ENCODE results near the gene THOC6.
A peak's percentile ranks its signal among the peaks of the same experiment; 100 is the strongest.

The THOC6 gene
- 32.4 to 65.1 reads per million in 2 experiments for total RNA-seq

DNA sequence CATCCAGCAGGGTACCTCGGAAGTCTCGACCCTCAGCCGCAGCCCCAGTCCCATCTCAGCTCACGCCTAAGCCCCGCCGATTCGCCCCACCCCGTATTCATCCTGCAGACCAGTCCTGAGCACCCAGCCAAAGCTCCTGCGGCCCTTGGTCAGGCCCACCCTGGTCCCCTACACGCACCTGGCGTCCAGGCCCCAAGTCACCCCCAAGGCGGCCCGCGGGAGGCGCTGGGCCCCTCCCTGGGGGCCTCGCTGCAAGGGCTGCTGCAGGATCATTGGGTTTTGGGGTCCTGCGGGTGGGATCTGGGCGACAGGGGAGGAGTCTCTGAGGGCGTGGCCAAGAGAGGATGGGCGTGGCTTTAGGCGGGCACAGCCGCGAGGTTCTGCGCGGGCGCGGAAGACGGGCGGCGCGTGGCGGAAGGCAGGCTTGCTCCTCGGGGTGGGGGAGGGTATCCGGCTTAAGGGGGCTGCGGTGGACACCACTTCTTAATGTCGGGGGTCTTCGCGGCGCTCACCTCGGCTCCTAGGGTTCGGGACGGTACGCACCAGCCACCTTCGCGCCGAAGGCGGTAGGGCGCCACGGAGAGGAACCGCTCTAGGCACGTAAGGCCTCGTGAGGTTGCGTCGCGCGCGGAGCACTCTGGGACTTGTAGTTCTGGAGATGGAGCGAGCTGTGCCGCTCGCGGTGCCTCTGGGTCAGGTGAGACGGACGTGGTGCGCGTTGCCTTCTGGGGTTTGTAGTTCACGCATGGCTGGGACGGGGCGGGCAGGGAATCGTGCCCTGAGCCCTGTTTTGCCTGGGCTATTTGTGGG is at the start of gene THOC6, which contains the start of gene HCFC1R1:
Gene THOC6 (plus strand): TSS at position 367 of the 810 bp plus-strand sequence. CDS start 292 bp downstream, at position 659.
Gene HCFC1R1 (minus strand): TSS at position 274 of the 810 bp plus-strand sequence. CDS start 1 bp downstream, at position 273.
- peak; percentile 94 for DNase-seq (ENCODE audit: low read depth)

DNA sequence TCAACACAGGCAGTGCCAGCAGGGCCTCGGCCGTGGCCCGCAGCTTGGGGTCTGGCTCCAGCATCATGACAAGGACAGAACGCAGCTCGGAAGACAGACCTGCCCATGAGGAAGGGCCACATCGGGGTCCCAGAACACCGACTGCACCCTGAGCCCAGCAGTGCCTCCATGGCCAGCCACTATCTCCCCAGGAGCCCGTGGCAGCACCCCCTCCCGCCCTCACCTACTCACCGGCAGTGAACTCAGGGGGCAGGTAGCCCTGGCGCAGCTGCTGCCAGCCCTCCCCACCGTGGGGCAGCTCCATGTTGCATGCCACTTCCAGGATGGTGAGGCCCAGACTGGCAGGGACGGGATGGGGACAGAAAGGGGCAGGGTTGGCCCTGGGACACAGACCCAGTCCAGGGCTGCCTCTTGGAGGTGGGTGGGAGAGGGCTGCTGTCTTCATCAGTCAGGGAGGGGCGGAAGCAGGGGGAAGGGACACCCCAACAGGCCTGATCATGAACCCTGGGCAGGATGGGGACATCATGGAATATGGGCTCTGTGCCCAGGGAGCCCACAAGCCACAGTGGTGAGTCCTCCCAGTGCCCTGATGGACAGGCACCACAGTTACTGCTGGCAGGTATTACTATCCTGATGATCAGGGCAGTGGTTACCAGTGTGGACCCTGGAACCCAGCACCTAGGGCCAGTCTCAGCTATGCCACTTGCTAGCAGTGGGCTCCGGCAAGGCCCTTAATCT is 49.3 kb upstream of the THOC6 start:
- DNase-seq (ENCODE audit: low read depth), result no peak

DNA sequence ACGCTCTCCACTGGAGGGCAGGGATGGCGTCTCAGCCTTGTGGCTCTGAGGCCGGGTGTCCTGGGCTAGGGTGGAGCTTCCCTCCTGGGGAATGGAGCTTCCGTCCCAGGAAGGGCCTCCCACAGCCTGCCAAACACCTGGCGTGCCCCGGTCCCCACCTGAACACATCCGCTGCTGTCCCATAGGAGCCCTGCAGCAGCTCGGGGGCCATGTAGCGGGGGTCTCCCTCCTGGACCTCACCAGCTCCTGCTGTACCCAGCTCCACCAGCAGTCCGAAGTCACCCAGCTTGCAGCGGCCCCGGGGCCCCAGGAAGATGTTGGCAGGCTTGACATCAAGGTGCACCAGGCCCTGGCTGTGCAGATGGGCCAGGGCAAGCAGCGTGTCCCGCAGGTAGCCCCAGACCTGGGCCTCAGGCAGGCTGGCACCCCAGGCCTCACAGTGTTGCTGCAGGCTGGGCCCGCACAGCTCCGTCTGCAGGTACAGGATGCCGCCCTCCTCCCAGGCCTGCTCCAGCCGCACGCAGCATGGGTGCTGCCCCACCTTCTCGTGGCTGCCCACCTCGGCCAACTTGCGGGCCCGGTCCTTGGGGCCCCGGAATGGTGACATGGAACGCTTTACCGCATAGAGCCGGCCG is 48.6 kb upstream of the THOC6 start:
- no peak for DNase-seq (ENCODE audit: low read depth)

DNA sequence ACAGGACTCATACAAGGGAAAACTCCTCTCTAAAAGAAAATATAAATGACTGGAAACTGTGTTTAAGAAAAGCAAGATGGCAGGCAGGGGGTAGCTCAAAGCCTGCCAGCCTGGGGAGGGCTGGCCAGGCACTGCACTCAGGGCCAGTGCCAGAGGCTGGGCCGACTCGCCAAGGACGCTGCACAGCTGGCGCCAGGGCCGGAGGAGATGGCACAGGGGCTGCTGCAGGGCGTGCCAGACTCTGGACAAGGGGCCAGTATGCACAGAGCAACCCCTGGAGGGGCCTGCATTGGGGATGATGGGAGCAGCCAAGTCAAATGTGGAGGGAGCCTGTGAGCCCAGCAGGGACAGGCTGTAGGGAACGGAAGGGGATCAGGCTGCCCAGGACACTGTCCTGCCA is 47.6 kb upstream of the THOC6 start:
- no peak for DNase-seq (ENCODE audit: low read depth)

DNA sequence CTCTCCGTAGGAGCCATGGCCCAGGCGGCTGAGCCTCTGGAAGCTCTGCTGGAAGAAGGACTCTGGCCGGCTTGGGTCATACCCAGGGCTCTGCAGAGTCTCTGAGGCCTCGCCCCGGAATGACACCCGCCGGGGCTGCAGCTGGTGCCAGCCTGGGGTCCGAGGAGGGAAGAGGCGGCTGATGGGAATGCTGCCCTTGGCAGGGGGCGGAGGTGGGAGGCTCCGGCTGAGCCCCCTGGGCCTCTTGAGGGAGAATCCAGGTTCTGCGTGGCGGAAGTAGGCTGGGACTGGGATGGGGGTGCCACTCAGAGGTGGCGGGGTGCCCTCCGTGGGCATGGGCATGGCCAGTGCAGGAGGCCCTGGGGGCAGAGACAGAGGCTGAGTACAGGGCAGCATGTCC is 47.2 kb upstream of the THOC6 start:
- no peak for DNase-seq (ENCODE audit: low read depth)

DNA sequence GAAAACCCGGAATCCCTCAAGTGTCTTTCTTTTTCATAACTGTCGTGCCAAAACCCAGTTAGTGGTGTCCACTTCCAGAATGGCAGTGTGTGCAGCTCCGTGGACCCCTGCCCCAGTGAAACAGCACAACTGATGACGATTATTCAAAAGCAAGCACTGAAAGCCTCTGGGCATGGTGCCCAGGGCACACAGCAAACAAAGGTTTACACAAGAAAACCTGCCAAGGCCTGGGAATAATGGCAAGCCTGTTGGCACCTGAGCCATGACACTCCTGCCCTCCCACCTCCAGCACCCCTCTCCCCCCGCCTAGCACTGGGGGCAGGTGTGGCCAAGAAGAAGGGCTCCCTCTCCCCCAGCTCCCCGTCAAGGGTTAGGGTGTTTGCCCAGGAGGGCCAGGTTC is 46.4 kb upstream of the THOC6 start:
- no peak for DNase-seq (ENCODE audit: low read depth)

DNA sequence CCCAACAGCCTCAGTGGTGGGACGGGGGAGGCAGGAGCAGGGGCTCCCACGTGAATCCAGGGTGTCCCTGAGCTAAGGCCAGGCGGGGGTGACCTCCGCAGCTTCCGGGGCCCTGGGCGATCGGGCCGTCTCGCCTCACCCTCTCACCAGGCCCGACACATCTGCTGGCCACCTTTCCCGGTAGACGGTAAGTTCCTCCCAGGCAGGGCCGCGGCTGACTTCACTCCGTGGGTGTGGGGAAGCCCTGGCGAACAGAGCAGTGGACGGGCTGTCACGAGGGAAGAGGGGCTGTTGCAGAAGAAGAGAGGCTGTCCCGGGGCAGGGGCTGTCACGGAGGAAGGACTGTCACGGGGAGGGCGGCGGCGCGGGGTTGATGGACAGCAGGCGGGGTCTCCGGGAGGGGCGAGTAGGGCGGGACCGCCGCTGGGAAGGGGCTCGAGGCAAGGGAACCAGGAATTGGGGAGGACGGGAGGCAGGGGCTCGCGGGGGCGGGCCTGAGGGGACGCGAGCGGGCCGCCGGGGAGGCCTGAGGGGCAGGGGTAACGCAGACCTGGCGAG is 44.1 kb upstream of the THOC6 start:
- no peak for DNase-seq (ENCODE audit: low read depth)

DNA sequence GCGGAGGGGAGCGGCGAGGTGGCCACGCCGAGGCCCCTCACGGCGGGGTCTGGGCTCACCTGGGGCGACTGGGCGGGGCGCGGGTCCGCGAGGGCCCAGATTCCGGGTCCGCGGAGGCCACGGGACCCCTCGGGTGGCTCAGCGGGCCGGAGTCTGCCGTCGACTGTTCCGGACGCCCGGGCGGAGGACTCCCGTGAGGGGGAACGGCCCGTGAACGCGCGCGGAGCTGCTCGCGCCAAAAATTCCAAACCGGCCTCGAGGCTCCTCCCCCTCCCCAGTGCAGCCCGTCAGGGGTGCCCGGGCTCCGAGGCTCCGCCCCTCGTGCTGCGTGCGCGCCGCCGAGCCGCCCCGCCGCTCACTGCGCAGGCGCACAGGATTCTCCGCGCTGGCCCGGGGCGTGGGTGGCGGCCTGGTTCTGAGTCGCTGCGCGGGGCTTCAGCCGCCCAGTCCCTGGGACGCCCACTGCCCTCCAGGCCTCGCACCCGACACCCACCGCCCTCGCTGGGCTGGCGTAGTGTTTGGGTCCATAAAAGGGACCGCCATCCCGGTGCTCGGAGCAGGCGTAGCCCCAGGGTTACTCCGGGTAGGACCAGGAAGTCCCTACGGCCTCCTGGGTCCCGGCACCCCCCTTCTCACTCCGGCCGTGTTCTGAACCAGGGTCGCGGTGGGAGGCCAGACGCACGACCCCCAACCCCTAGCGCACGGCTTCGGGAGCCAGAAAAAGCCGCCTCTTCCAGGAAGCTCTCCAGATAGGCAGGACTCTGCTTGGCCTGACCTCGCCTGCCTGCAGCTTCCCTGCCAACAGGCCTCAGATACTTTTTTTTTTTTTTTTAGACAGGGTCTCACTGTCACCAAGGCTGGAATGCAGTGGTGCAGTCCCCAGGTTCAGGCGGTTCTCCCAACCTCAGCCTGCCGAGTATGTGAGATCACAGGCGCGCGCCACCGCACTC is 43.3 kb upstream of the THOC6 start, which contains the start of gene PKMYT1:
Gene PKMYT1 (minus strand): TSS at position 220 of the 950 bp plus-strand sequence. CDS start 789 bp downstream, outside the sequence.
- peak; percentile 88 for DNase-seq (ENCODE audit: low read depth)

DNA sequence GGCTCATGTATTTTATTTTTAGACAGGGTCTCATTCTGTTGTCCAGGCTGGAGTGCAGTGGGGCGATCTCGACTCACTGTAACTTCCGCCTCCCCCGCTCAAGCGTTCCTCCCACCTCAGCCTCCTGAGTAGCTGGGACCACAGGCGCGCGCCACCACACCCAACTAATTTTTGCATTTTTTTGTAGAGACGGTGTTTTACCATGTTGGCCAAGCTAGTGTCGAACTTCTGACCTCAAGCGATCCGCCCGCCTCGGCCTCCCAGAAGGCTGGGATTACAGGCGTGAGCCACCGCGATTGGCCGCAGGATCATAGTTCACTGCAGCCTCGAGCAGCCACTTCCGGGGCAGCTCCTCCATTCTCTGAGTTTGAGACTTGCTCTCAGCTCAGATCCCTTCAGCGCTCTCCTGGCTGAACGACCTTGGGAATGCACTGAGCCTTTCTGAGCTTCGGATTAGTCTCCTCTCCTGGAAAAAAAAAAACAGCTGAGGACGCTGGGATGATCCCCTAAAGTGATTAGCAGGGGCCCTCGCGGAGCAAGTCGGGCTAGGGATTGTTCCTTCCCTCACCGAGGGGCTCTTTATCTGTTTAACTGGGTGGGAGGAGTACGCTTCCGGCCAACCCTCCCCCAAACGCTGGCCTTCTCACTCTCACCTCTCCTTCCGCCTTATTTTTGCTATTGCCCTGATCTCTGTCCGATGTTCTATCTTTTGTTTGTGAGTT is 42.5 kb upstream of the THOC6 start:
- no peak for DNase-seq (ENCODE audit: low read depth)

DNA sequence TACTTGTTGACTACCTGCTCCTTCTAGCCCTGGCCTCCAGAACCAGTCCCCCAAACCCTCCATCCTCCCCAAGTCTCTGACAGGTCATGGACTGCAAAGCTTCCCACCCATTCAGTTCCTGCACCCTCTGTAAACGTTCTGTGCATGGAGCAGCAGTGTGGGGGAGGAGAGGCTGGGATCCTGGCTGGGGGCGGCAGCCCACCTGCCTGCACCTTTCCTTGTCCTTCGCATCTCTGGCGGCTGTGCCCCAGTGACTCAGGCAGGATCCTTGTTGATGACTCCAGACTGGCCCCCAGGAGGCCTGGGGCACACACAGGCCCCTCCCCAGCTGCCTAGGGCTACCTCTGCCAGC is 42.0 kb upstream of the THOC6 start:
- DNase-seq (ENCODE audit: low read depth), result no peak

DNA sequence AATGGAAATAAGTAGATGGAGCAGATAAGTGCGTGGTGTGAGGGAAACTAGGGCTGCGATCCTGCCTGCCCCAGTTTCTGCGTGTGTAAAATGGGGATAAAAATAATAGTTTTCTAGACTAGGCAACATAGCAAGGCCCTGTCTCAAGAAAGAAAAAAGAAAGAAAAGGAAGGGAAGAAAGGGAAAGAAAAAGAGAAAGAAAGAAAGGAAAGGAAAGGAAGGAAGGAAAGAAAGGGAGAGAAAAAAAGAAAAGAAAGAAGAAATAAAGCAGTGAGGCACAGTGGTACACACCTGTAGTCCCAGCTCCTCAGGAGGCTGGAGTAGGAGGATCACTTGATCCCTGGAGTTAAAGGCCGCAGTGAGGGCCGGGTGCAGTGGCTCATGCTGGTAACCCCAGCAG is 41.4 kb upstream of the THOC6 start:
- DNase-seq (ENCODE audit: low read depth), result no peak

DNA sequence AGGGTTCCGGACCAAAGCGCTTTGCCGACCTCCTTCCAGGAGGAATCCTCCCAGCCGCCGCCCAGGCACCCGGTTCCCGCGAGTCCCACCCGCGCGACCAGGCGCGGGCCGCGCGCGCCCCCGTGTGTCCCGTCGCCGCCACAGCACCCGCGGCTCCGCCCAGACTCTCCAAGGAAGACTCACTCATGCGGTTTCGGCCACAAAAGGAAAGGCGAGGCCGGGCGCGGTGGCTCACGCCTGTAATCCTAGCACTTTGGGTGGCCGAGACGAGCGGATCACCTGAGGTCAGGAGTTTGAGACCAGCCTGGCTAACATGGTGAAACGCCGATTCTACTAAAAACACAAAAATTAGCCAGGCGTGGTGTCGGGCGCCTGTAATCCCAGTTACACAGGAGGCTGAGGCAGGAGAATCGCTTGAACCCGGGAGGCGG is 40.1 kb upstream of the THOC6 start:
- DNase-seq (ENCODE audit: low read depth), result peak; percentile 38

DNA sequence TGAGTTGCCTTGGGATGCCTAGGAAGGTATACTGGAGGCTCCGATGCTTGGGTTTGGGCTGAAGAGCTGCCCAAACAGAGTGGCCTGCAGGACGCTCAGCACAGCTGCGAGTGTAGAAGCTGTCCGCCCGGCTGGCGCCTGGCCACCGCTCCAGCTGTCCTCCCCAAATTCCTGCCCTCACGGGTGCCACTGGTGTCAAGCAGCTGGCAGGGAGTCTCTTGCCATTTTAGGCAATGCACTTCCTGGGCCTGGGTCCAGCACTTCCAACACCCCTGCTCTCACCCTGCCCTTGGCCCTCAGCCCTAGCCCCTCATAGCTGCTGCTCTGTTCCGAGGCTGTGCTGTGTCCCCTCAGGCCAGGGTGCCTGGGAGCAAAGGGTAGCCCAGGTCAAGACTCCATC is 38.4 kb upstream of the THOC6 start:
- DNase-seq (ENCODE audit: low read depth), result no peak

DNA sequence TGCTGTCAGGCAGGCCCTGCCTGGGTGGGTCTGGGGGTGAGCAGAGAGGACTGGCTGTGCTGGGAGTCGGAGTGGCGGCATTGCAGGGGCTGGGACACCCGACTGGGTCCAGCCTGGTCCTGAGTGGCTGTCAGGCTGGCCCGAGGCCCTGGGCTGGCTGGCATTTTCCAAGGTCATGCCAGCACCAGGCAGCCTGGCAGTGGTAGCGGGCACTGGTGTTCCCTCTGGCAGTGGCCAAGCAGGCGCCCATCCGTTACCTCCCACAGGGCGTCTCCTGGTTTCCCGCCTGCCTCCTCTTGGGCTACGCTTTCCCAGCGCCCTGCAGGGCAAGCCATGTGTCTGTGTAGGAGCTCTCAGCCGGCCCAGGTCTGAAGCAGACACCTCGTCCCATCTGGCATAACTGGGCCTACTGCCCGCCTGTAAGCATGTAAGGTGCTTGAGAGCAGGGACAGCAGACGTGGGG is 37.9 kb upstream of the THOC6 start:
- no peak for DNase-seq (ENCODE audit: low read depth)

DNA sequence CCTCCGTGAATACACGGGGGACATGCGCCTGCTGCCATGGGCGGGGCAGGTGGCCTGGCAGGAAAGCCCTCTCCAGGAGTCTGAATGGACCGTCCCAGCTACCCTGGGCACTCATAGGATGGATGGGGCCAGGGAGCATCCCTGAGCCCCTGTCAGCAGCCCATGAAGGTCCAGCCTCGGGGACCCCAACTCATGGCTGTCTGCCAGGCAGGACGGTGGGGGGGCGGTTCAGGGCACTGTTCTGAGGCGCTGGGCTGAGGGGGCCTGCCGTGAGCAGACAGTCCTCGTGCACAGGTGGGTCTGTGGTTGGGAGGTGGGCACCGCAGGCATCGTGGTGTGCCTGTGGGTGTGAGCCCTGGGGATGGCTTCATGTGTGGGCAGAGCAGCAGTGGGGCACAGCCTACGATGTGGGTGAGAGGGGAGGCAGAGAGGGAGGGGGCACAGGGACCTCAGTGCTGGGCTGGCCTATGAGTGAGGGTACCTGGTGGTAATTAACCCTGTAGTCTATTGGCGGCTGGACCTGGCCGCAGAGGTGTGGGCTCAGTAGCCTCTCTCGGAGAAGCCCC is 37.1 kb upstream of the THOC6 start:
- DNase-seq (ENCODE audit: low read depth), result no peak

DNA sequence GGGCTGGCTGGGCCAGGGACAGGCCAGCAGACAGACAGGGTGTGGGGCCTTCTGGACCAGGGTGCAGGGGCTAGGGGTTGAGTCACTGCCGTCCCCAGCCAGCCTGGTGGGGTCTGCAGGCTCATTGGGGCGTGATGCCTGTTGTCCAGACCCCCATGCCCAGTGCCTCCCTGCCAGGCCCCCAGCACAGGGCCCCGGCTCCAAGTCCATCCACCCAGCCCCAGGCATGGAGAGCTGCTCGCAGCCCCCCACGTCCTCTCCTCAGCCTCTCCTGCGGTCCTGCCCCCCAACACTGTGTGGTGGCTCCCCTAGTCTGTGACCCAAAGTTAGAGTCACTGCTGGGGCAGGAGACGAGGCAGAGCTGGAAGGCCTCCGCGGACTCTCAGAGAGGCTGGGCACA is 36.5 kb upstream of the THOC6 start:
- no peak for DNase-seq (ENCODE audit: low read depth)

DNA sequence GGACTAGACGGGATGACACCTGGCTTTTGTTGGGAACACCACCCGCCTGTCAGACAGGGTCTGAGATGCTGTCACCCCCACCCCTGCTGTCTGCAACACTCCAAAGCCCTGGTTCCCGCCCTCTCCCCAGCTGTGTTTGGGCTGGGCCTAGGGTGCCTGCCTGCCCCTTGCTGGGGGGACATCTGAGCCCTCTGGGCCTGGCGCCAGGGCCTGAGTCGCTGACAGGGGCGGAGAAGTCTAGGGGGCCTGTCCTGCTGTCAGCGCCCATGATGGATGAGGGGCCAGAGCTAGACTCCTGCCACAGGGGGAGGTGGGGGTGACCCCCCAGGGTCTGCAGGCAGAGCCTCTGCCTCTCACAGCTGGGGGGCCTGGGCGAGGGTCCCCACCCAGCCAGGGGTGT is 36.0 kb upstream of the THOC6 start:
- no peak for DNase-seq (ENCODE audit: low read depth)

DNA sequence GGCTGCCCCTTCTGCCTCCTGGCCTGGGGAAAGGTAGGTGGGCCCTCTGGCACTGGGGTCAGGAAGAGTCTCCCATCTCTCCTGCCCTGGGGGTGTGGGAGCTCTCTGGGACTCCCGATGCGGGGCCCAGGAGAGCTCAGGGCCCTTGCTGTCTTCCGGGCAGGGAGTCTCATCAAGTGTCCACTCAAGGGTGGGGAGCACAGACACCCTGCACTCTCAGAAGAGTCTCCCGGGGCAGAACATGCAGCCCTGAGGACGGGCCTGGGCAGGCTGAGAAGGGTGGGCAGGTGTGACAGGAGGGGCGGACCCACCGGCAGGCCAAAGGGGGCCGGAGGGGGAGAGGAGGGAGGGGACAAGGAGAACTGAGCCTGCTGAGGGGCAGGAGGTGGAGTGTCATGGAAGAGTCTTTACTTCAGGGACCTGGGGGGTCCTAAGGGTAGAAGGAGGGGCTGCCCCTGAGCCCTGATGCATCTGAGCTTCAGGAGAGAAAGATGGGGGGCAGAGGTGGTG is 35.2 kb upstream of the THOC6 start:
- no peak for DNase-seq (ENCODE audit: low read depth)

DNA sequence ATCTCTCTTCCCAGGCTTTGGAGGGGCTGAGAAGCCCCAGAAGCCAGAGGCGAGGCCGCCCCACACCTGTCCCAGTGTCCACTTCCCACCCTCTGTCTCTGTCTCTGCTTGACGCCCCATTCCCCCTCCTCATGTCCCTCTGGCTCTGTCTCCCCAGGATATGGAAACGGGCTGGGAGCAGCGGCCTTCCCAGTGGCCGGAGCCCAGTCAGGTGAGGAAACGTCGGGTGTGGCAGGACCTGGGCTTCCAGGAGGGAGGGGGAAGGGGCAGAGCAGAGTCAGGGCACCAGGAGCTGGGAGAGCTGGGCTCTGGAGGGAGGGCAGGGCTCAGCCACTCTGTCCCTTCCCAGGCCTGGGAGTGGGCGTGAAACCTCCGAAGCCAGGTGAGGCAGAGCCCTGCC is 32.9 kb upstream of the THOC6 start:
- no peak for DNase-seq (ENCODE audit: low read depth)

All from T follicular helper cell (primary cell).